H9 (cell line): ENCODE results near the gene TM9SF4. TPM values are rescaled to one million over a fixed set of nuclear protein-coding genes. Genes with fewer than 3 reads are reported as not detected.
A peak's percentile ranks its signal among the peaks of the same experiment; 100 is the strongest.

Experiments
- DNase-seq: peaks from one replicate; pipeline ENCODE4 v3.0.0-alpha.2; 2017
- H2AFZ ChIP-seq: one replicate; pipeline ENCODE4 v1.6.1; 2013; ENCODE audit warnings: mild to moderate bottlenecking, low read length, control low read depth, moderate library complexity
- H2AK5ac ChIP-seq: 2 replicates; pipeline ENCODE4 v1.6.1; 2013; ENCODE audit warnings: low read length, control low read depth, mixed read lengths; ENCODE audit not compliant: insufficient read length
- H2BK120ac ChIP-seq: one replicate; pipeline ENCODE4 v1.6.1; 2013; ENCODE audit warnings: low read depth, mild to moderate bottlenecking, low read length, control low read depth, inconsistent platforms; ENCODE audit not compliant: poor library complexity, severe bottlenecking
- H2BK12ac ChIP-seq: 2 replicates; pipeline ENCODE4 v1.6.1; 2013; ENCODE audit warnings: low read length, control low read depth, mixed read lengths, low read depth; ENCODE audit not compliant: insufficient read length
- H2BK15ac ChIP-seq: 2 replicates; pipeline ENCODE4 v1.6.1; 2013; ENCODE audit warnings: low read depth, low read length, control low read depth
- H2BK20ac ChIP-seq: one replicate; pipeline ENCODE4 v1.6.1; 2013; ENCODE audit warnings: low read depth, mild to moderate bottlenecking, low read length, control low read depth, inconsistent platforms; ENCODE audit not compliant: poor library complexity, severe bottlenecking
- H2BK5ac ChIP-seq: 2 replicates; pipeline ENCODE4 v1.6.1; 2013; ENCODE audit warnings: low read length, control low read depth, mixed read lengths; ENCODE audit not compliant: insufficient read length
- H3K14ac ChIP-seq: 2 replicates; pipeline ENCODE4 v1.6.1; 2013; ENCODE audit warnings: low read length, control low read depth; ENCODE audit not compliant: insufficient read depth
- H3K18ac ChIP-seq: 2 replicates; pipeline ENCODE4 v1.6.1; 2013; ENCODE audit warnings: low read depth, mild to moderate bottlenecking, mixed read lengths, low read length, control low read depth; ENCODE audit not compliant: insufficient read length
- H3K23ac ChIP-seq: 2 replicates; pipeline ENCODE4 v1.6.1; 2013; ENCODE audit warnings: low read length, control low read depth, mixed read lengths, low read depth; ENCODE audit not compliant: insufficient read length
- H3K23me2 ChIP-seq: 2 replicates; pipeline ENCODE4 v1.6.1; 2013; ENCODE audit warnings: low read depth, mild to moderate bottlenecking, mixed read lengths, low read length, control low read depth; ENCODE audit not compliant: insufficient read length, poor library complexity, severe bottlenecking
- H3K27ac ChIP-seq: 2 replicates; pipeline ENCODE4 v1.5.1; 2013; ENCODE audit warnings: low read length, control low read depth, mixed read lengths, low read depth; ENCODE audit not compliant: insufficient read length
- H3K27me3 ChIP-seq: 2 replicates; pipeline ENCODE4 v1.6.1; 2013; ENCODE audit warnings: low read length, control low read depth, inconsistent platforms; ENCODE audit not compliant: insufficient read depth
- H3K4ac ChIP-seq: 2 replicates; pipeline ENCODE4 v1.6.1; 2013; ENCODE audit warnings: low read depth, mild to moderate bottlenecking, control low read depth, inconsistent platforms, low read length, moderate library complexity
- H3K4me1 ChIP-seq: 2 replicates; pipeline ENCODE4 v1.6.1; 2013; ENCODE audit warnings: low read length, control low read depth, inconsistent platforms; ENCODE audit not compliant: insufficient read depth
- H3K4me2 ChIP-seq: 2 replicates; pipeline ENCODE4 v1.6.1; 2013; ENCODE audit warnings: low read length, control low read depth, mixed read lengths; ENCODE audit not compliant: insufficient read length, insufficient read depth
- H3K56ac ChIP-seq: 2 replicates; pipeline ENCODE4 v1.6.1; 2013; ENCODE audit warnings: low read depth, mild to moderate bottlenecking, mixed read lengths, low read length, control low read depth; ENCODE audit not compliant: insufficient read length
- H3K79me1 ChIP-seq: 2 replicates; pipeline ENCODE4 v1.6.1; 2013; ENCODE audit warnings: low read depth, mild to moderate bottlenecking, moderate library complexity, low read length, control low read depth, inconsistent platforms; ENCODE audit not compliant: insufficient read depth, poor library complexity, severe bottlenecking
- H3K79me2 ChIP-seq: 2 replicates; pipeline ENCODE4 v1.6.1; 2013; ENCODE audit warnings: low read length, control low read depth, inconsistent platforms; ENCODE audit not compliant: insufficient read depth
- H3K9ac ChIP-seq: 2 replicates; pipeline ENCODE4 v1.6.1; 2013; ENCODE audit warnings: low read length, control low read depth, mixed read lengths; ENCODE audit not compliant: insufficient read length; ENCODE audit errors: extremely low read depth
- H3K9me3 ChIP-seq: one replicate; pipeline ENCODE4 v1.6.1; 2013; ENCODE audit warnings: low read depth, low read length, inconsistent platforms; ENCODE audit not compliant: control insufficient read depth
- H3T11ph ChIP-seq: one replicate; pipeline ENCODE4 v1.6.1; 2013; ENCODE audit warnings: mild to moderate bottlenecking, low read length, control low read depth, inconsistent platforms
- H4K20me1 ChIP-seq: one replicate; pipeline ENCODE4 v1.6.1; 2013; ENCODE audit not compliant: control insufficient read depth, insufficient read length, insufficient read depth
- H4K5ac ChIP-seq: 2 replicates; pipeline ENCODE4 v1.6.1; 2013; ENCODE audit warnings: low read depth, mild to moderate bottlenecking, mixed read lengths, low read length, control low read depth; ENCODE audit not compliant: insufficient read length
- H4K8ac ChIP-seq: replicated peaks from 2 replicates; pipeline ENCODE4 v1.6.1; 2013; ENCODE audit warnings: low read length, control low read depth, mixed read lengths, low read depth; ENCODE audit not compliant: insufficient read length
- H4K91ac ChIP-seq: 2 replicates; pipeline ENCODE4 v1.6.1; 2013; ENCODE audit warnings: low read depth, mild to moderate bottlenecking, moderate library complexity, mixed read lengths, low read length, control low read depth; ENCODE audit not compliant: insufficient read length
- H3K27ac Mint-ChIP-seq, 3 experiments: 2 replicates in 2 of 3; 3 replicates in 1 of 3; pipeline ENCODE4 v1.8.0; 2020 to 2021; ENCODE audit warnings: mixed read lengths in 3 of 3, mild to moderate bottlenecking in 1 of 3, moderate library complexity in 1 of 3
- H3K27me3 Mint-ChIP-seq: 2 replicates; pipeline ENCODE4 v1.8.0; 2021; ENCODE audit warnings: low read depth, mild to moderate bottlenecking, moderate library complexity, mixed read lengths
- H3K36me3 Mint-ChIP-seq, 3 experiments: 2 replicates in 2 of 3; 3 replicates in 1 of 3; pipeline ENCODE4 v1.8.0; 2020 to 2021; ENCODE audit warnings: low read depth in 3 of 3, mixed read lengths in 3 of 3; ENCODE audit not compliant: insufficient read depth in 1 of 3
- H3K4me1 Mint-ChIP-seq, 2 experiments: 2 replicates each; pipeline ENCODE4 v1.8.0; 2020; ENCODE audit warnings: mixed read lengths in 2 of 2
- H3K4me3 Mint-ChIP-seq, 2 experiments: 2 replicates in 1 of 2; 3 replicates in 1 of 2; pipeline ENCODE4 v1.8.0; 2020 to 2021; ENCODE audit warnings: mild to moderate bottlenecking in 2 of 2, mixed read lengths in 2 of 2, moderate library complexity in 1 of 2
- H3K9me3 Mint-ChIP-seq, 2 experiments: 2 replicates in 1 of 2; 3 replicates in 1 of 2; pipeline ENCODE4 v1.8.0; 2020; ENCODE audit warnings: mild to moderate bottlenecking in 2 of 2, mixed read lengths in 2 of 2, moderate library complexity in 1 of 2
- CTCF ChIP-seq: fragments of 200-600 bp; sonication (generic); conservative IDR thresholded peaks from 3 replicates; pipeline ENCODE4 v1.8.0; 2021; ENCODE audit warnings: antibody characterized with exemption, mild to moderate bottlenecking
- WGBS: extraction: QIAGEN DNeasy Blood & Tissue Kit; methylation state at CpG from one replicate; pipeline ENCODE4 v1.1.7; 2013; ENCODE audit warnings: missing lambda C conversion rate, low lambda C conversion rate, mixed read lengths; ENCODE audit not compliant: insufficient read length; ENCODE audit errors: extremely low coverage; 5-methylcytosine and 5-hydroxymethylcytosine counted together
- total RNA-seq: library from RNA; stranded (reverse); gene quantifications from 2 replicates; pipeline ENCODE4 v1.2.1, GENCODE V29; 2021

TM9SF4 gene
- total RNA-seq, 1 experiment from 2014 or later, result 62.3 TPM

- Histone ChIP-seq H3K23me2 (no peaks in the 10 kb centered on the region), H4K8ac (no peak overlapping the region), H2BK5ac (no peak overlapping the region), H3K27ac (no peak overlapping the region), H4K5ac (no peak overlapping the region), H3K23ac (no peak overlapping the region), H2BK15ac (no peak overlapping the region), H2BK20ac (no peak overlapping the region), H3K9ac (no peak overlapping the region), H3K9me3 (no peaks in the 10 kb centered on the region), H2BK120ac (no peak overlapping the region), H3K27me3 (no peaks in the 10 kb centered on the region), H3T11ph (no peak overlapping the region), H3K14ac (no peak overlapping the region), H3K18ac (no peak overlapping the region), H3K79me1 (no peaks in the 10 kb centered on the region), H3K56ac (no peak overlapping the region), H2AFZ (no peak overlapping the region), H4K91ac (no peak overlapping the region), H2BK12ac (no peak overlapping the region), H4K20me1 (no peaks in the 10 kb centered on the region), H3K4me1 (no peaks in the 10 kb centered on the region), H3K4me2 (no peak overlapping the region), H3K79me2 (no peaks in the 10 kb centered on the region), H2AK5ac (no peak overlapping the region), H3K4ac (no peak overlapping the region)
- Mint-ChIP-seq H3K36me3 (peaks cover 36 to 80% (median 77%) of the 10 kb centered on the region in 3 experiments; a peak in 6 of 7 replicates), H3K27ac (peak overlapping the region in 1 of 3 experiments; percentile 69; a peak in 1 of 7 replicates), H3K27me3 (no peaks in the 10 kb centered on the region), H3K4me1 (peaks cover 2 to 4% of the 10 kb centered on the region in 2 experiments; a peak in 3 of 4 replicates), H3K9me3 (no peaks in the 10 kb centered on the region), H3K4me3 (no peak overlapping the region)
- no peak for TF ChIP-seq CTCF
- no CpG with 5 or more reads among the region's 5 CpGs for WGBS
- DNase-seq, result no peak
These were observed 50.8 kb downstream of the TM9SF4 start for GRCh38 chr20:32160341-32160740.
